HCT116 (cell line): ENCODE data around the gene PI16. TPM values are rescaled to one million over a fixed set of nuclear protein-coding genes. Genes with fewer than 3 reads are reported as not detected.

ENCODE experiments used
- ATAC-seq: fragments of 200-7000 bp; cut with Tn5 transposase; 2 replicates; pipeline ENCODE4 v1.9.1; 2020; ENCODE audit warnings: mild to moderate bottlenecking, moderate library complexity
- BruUV-seq: library from RNA; stranded (reverse); fragments of 400-500 nt; replicated peaks from 2 replicates; lab custom pipeline; 2021; lab: Mats Ljungman, UMichigan
- CTCF ChIA-PET: fragments of 300-600 bp; sonication (Branson Sonifier 250); formaldehyde crosslinking; loops from one replicate; lab custom pipeline; 2021; ENCODE audit warnings: antibody characterized with exemption; lab: Charles Lee
- POLR2A ChIA-PET: fragments of 300-600, 350-600 bp; sonication (Branson Sonifier 250); formaldehyde crosslinking; loops from one replicate; lab custom pipeline; 2021; ENCODE audit warnings: antibody characterized with exemption; lab: Charles Lee
- RAD21 ChIA-PET, 2 experiments: fragments of 300-600 bp; sonication (Branson Sonifier 250); formaldehyde crosslinking; loops; one replicate each; lab custom pipeline; 2023; ENCODE audit warnings: low total read pairs in 2 of 2; ENCODE audit not compliant: uncharacterized antibody in 2 of 2, unreplicated experiment in 2 of 2, low non-redundant PET in 1 of 2; lab: Charles Lee
- DNase-seq: peaks from one replicate; pipeline ENCODE4 v3.0.0-alpha.2; 2010; ENCODE audit warnings: low read depth, low spot score
- H2AFZ ChIP-seq: fragments of 200-600 bp; shearing (Covaris generic), sonication (generic); 2 replicates; pipeline ENCODE4 v1.6.1; 2017; ENCODE audit warnings: low read depth, mixed run types, mixed read lengths, antibody characterized with exemption, low read length; ENCODE audit not compliant: poor library complexity, severe bottlenecking
- H3K27ac ChIP-seq: 2 replicates; pipeline ENCODE4 v1.5.1; 2012; ENCODE audit warnings: low read depth, low read length
- H3K27me3 ChIP-seq: fragments of 200-600 bp; sonication (generic); 2 replicates; pipeline ENCODE4 v1.6.1; 2016; ENCODE audit warnings: mixed run types, low read length, mixed read lengths; ENCODE audit not compliant: insufficient read depth
- H3K36me3 ChIP-seq, 2 experiments: fragments of 200-500 bp in 1 of 2; fragments of 200-600 bp in 1 of 2; sonication (Bioruptor generic) in 1 of 2; sonication (generic) in 1 of 2; 2 replicates each; pipeline versions ENCODE4 v1.5.1 to v1.6.1; 2014 to 2016; ENCODE audit warnings: low read length in 2 of 2, inconsistent platforms in 1 of 2, mixed read lengths in 1 of 2, mixed run types in 1 of 2; ENCODE audit not compliant: insufficient read depth in 2 of 2, control insufficient read depth in 1 of 2
- H3K4me1 ChIP-seq, 2 experiments: fragments of 200-600 bp in 1 of 2; sonication (generic) in 1 of 2; 2 replicates each; pipeline versions ENCODE4 v1.5.1 to v1.6.1; 2012 to 2017; ENCODE audit warnings: low read length in 2 of 2, inconsistent platforms in 1 of 2, mild to moderate bottlenecking in 1 of 2, mixed read lengths in 1 of 2, mixed run types in 1 of 2, moderate library complexity in 1 of 2; ENCODE audit not compliant: insufficient read depth in 2 of 2, control insufficient read depth in 1 of 2
- H3K4me2 ChIP-seq: fragments of 200-600 bp; sonication (generic); 2 replicates; pipeline ENCODE4 v1.6.1; 2017; ENCODE audit warnings: mixed run types, low read length, mixed read lengths
- H3K4me3 ChIP-seq, 2 experiments: fragments of 200-600 bp in 1 of 2; sonication (generic) in 1 of 2; replicated peaks in 1 of 2; 2 replicates each; pipeline ENCODE4 v1.5.1; 2011 to 2016; ENCODE audit warnings: low read length in 2 of 2, control low read depth in 1 of 2, low read depth in 1 of 2, mild to moderate bottlenecking in 1 of 2, mixed read lengths in 1 of 2, mixed run types in 1 of 2
- H3K79me2 ChIP-seq: fragments of 200-600 bp; sonication (generic); 2 replicates; pipeline ENCODE4 v1.6.1; 2017; ENCODE audit warnings: mild to moderate bottlenecking, mixed run types, low read length, moderate library complexity, mixed read lengths; ENCODE audit not compliant: insufficient read depth
- H3K9ac ChIP-seq: fragments of 200-600 bp; sonication (generic); 2 replicates; pipeline ENCODE4 v1.6.1; 2016; ENCODE audit warnings: low read length, mixed read lengths
- H3K9me2 ChIP-seq: fragments of 200-600 bp; sonication (generic), shearing (Covaris generic); 2 replicates; pipeline ENCODE4 v1.6.1; 2017; ENCODE audit warnings: mixed run types, mild to moderate bottlenecking, moderate library complexity; ENCODE audit not compliant: insufficient read depth
- H3K9me3 ChIP-seq, 2 experiments: fragments of 200-500 bp in 1 of 2; fragments of 200-600 bp in 1 of 2; sonication (Bioruptor generic) in 1 of 2; sonication (generic) in 1 of 2; 2 replicates each; pipeline ENCODE4 v1.6.1; 2014 to 2017; ENCODE audit warnings: low read length in 2 of 2, mixed read lengths in 2 of 2, inconsistent platforms in 1 of 2, low read depth in 1 of 2, mild to moderate bottlenecking in 1 of 2, mixed run types in 1 of 2, moderate library complexity in 1 of 2; ENCODE audit not compliant: control insufficient read depth in 1 of 2, insufficient read depth in 1 of 2
- H4K20me1 ChIP-seq: fragments of 200-600 bp; sonication (generic), shearing (Covaris generic); 2 replicates; pipeline ENCODE4 v1.6.1; 2017; ENCODE audit warnings: mixed run types, mild to moderate bottlenecking, moderate library complexity; ENCODE audit not compliant: insufficient read depth
- ATF3 ChIP-seq: IDR thresholded peaks from 2 replicates; pipeline ENCODE4 v1.6.1; 2012
- CBX3 ChIP-seq: IDR thresholded peaks from 2 replicates; pipeline ENCODE4 v1.6.1; 2012; ENCODE audit warnings: low read depth
- CEBPB ChIP-seq: IDR thresholded peaks from 2 replicates; pipeline ENCODE4 v1.6.1; 2012; ENCODE audit warnings: low read depth
- EGR1 ChIP-seq: IDR thresholded peaks from 2 replicates; pipeline ENCODE4 v1.6.1; 2012; ENCODE audit warnings: low read depth
- ELF1 ChIP-seq: IDR thresholded peaks from 2 replicates; pipeline ENCODE4 v1.6.1; 2012; ENCODE audit warnings: low read depth, borderline replicate concordance
- EZH2 ChIP-seq: fragments of 200-600 bp; sonication (generic); IDR thresholded peaks from 2 replicates; pipeline ENCODE4 v1.6.1; 2017; ENCODE audit warnings: antibody characterized with exemption, mixed run types
- EZH2phosphoT487 ChIP-seq: fragments of 200-600 bp; IDR thresholded peaks from 2 replicates; pipeline ENCODE4 v1.6.1; 2018; ENCODE audit warnings: antibody characterized with exemption, borderline replicate concordance
- FOSL1 ChIP-seq: IDR thresholded peaks from 2 replicates; pipeline ENCODE4 v1.6.1; 2012; ENCODE audit warnings: low read depth
- JUND ChIP-seq: IDR thresholded peaks from 2 replicates; pipeline ENCODE4 v1.6.1; 2012
- POLR2A ChIP-seq: IDR thresholded peaks from 2 replicates; pipeline ENCODE4 v1.7.0; 2011; ENCODE audit warnings: borderline replicate concordance; ENCODE audit not compliant: insufficient read depth, insufficient read length; ENCODE audit errors: extremely low read depth
- POLR2AphosphoS5 ChIP-seq: IDR thresholded peaks from 2 replicates; pipeline ENCODE4 v1.6.1; 2011; ENCODE audit warnings: mild to moderate bottlenecking, low read depth, low read length, moderate library complexity
- RAD21 ChIP-seq: IDR thresholded peaks from 2 replicates; pipeline ENCODE4 v1.6.1; 2012; ENCODE audit warnings: low read depth, mild to moderate bottlenecking
- SIN3A ChIP-seq: IDR thresholded peaks from 2 replicates; pipeline ENCODE4 v1.6.1; 2012; ENCODE audit warnings: low read depth
- SP1 ChIP-seq: IDR thresholded peaks from 2 replicates; pipeline ENCODE4 v1.6.1; 2012; ENCODE audit warnings: low read depth
- SRF ChIP-seq: IDR thresholded peaks from 2 replicates; pipeline ENCODE4 v1.6.1; 2012; ENCODE audit warnings: low read depth
- TCF7L2 ChIP-seq: IDR thresholded peaks from 2 replicates; pipeline ENCODE4 v1.7.0; 2011; ENCODE audit warnings: borderline replicate concordance, inconsistent platforms; ENCODE audit not compliant: insufficient read depth, insufficient read length; ENCODE audit errors: extremely low read depth
- YY1 ChIP-seq: IDR thresholded peaks from 2 replicates; pipeline ENCODE4 v1.6.1; 2011; ENCODE audit warnings: low read length, low read depth, moderate library complexity, mild to moderate bottlenecking; ENCODE audit not compliant: insufficient replicate concordance; ENCODE audit errors: extremely low read depth
- ZFX ChIP-seq: fragments of 450-650 bp; IDR thresholded peaks from 2 replicates; pipeline ENCODE4 v1.6.1; 2017
- intact Hi-C: fragments of 100-400 bp; cut with micrococcal nuclease; formaldehyde crosslinking; loops from 2 replicates; pipeline ENCODE4 v1.10.0; 2022
- total RNA-seq: library from RNA; stranded (reverse); gene quantifications from one replicate; pipeline ENCODE4 v1.2.1, GENCODE V29; 2021; ENCODE audit not compliant: unreplicated experiment
- TF ChIP-seq, protein P1 (sequence below), 3 experiments: fragments of 200-600 bp in 1 of 3; sonication (generic) in 1 of 3; IDR thresholded peaks in 2 of 3; conservative IDR thresholded peaks in 1 of 3; 2 replicates each; pipeline ENCODE4 v1.5.1; 2012 to 2017; ENCODE audit warnings: low read depth in 2 of 3, low read length in 2 of 3, antibody characterized with exemption in 1 of 3, borderline replicate concordance in 1 of 3, control low read depth in 1 of 3, mild to moderate bottlenecking in 1 of 3, mixed read lengths in 1 of 3, mixed run types in 1 of 3, moderate library complexity in 1 of 3; ENCODE audit not compliant: insufficient read depth in 1 of 3
- TF ChIP-seq, protein P2 (sequence below): IDR thresholded peaks from 2 replicates; pipeline ENCODE4 v1.6.1; 2012

Gene PI16
- total RNA-seq, 1 experiment from 2014 or later = 0.59 TPM

DNA sequence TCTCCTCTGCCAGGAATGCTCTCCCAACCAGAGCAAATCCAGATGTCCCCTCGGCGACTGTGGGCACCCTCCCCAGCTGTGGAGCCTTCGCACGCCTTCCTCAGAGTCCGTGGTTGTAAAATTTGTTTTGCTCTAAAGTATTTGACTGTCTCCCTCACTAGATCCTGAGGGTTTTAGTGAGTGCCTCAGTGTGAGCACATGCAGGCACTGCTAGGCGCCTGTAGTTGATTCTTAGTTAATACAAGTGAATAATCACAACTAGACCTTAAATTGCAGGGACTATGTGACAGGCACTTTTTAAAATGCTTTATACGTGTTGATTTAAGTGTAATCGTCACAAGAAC is 32.1 kb downstream of the PI16 start:
- Histone ChIP-seq H3K27me3 (no peaks in the 10 kb centered on the region), H3K79me2 (peaks cover 43% of the 10 kb centered on the region), H3K9me3 (no peaks in the 10 kb centered on the region), H3K9ac (peak overlapping the region; percentile 99), H3K9me2 (no peaks in the 10 kb centered on the region), H3K4me2 (peak overlapping the region; percentile 97), H3K4me3 (peak overlapping the region; percentile 98), H3K27ac (peak overlapping the region; percentile 87), H3K4me1 (peaks cover 7 to 28% of the 10 kb centered on the region in 2 experiments; a peak in 3 of 4 replicates), H2AFZ (no peak overlapping the region), H3K36me3 (no peaks in the 10 kb centered on the region; a peak in 1 of 4 replicates), H4K20me1 (peaks cover 11% of the 10 kb centered on the region; the same call in 1 of the 2 replicates)
- DNase-seq = no peak
- intact Hi-C loops = no loop called here
- ATAC-seq = no peak
- TF ChIP-seq, protein P1, sequence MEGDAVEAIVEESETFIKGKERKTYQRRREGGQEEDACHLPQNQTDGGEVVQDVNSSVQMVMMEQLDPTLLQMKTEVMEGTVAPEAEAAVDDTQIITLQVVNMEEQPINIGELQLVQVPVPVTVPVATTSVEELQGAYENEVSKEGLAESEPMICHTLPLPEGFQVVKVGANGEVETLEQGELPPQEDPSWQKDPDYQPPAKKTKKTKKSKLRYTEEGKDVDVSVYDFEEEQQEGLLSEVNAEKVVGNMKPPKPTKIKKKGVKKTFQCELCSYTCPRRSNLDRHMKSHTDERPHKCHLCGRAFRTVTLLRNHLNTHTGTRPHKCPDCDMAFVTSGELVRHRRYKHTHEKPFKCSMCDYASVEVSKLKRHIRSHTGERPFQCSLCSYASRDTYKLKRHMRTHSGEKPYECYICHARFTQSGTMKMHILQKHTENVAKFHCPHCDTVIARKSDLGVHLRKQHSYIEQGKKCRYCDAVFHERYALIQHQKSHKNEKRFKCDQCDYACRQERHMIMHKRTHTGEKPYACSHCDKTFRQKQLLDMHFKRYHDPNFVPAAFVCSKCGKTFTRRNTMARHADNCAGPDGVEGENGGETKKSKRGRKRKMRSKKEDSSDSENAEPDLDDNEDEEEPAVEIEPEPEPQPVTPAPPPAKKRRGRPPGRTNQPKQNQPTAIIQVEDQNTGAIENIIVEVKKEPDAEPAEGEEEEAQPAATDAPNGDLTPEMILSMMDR (IDR thresholded peaks at IDR 0.05 in 2 of 3, conservative IDR thresholded peaks at IDR 0.05 in 1 of 3; ENCODE audit: borderline replicate concordance in 1 of 3, insufficient read depth in 1 of 3, low read depth in 2 of 3, low read length in 2 of 3) = no peak
- TF ChIP-seq SP1 = no peak
- no peak for TF ChIP-seq CBX3
- TF ChIP-seq JUND = no peak
- TF ChIP-seq POLR2AphosphoS5 = no peak
- TF ChIP-seq, protein P2, sequence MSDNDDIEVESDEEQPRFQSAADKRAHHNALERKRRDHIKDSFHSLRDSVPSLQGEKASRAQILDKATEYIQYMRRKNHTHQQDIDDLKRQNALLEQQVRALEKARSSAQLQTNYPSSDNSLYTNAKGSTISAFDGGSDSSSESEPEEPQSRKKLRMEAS = no peak; the same call in 1 of the 2 replicates
- TF ChIP-seq EZH2phosphoT487 = no peak
- TF ChIP-seq SIN3A = no peak
- no peak for TF ChIP-seq ZFX
- no peak for TF ChIP-seq EGR1
- TF ChIP-seq RAD21 = no peak
- TF ChIP-seq FOSL1 = no peak
- TF ChIP-seq SRF = no peak; the same call in 1 of the 2 replicates
- TF ChIP-seq EZH2 = no peak
- TF ChIP-seq TCF7L2 = no peak
- no peak for TF ChIP-seq ATF3
- TF ChIP-seq POLR2A = no peak
- TF ChIP-seq YY1 = no peak
- TF ChIP-seq ELF1 = no peak
- TF ChIP-seq CEBPB = no peak
- RAD21 ChIA-PET = interaction anchor here in 1 of 2 experiments (1.3 kb wide), 1 partner anchor 32 kb away, joined by 4 read pairs; no protein-coding TSS in a partner anchor
- POLR2A ChIA-PET = interaction anchor here (1.1 kb wide), 1 partner anchor 20 kb away, joined by 3 read pairs; no protein-coding TSS in a partner anchor
- BruUV-seq = no TSS peak
- CTCF ChIA-PET = interaction anchor here (1.5 kb wide), 1 partner anchor 31 kb away, joined by 7 read pairs; no protein-coding TSS in a partner anchor
